Measurements from ENCODE around the gene RABGAP1L.

Gene RABGAP1L

DNA sequence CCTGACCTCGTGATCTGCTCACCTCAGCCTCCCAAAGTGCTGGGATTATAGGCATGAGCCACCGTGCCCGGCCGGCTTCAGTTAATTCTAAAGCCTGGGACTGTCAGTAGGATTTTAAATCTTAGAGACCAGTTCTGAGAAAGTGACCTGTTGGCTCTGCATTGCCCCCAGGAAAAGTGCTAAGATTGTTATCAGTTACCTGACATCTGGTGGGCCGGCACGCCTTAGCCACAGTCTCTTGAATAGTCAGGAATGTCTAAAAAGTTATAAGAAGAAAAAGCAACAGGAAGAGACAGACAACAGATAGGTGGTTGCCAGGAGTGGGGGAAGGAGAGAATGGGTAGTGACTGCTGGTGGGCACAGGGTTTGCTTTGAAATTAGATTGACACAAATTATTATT, 35.1 kb downstream of the RABGAP1L start:
- intact Hi-C loops (cut with DNase I): no loop called here
- peak in 2 of 10 donors; percentile 44 to 72 for DNase-seq

- no peak for DNase-seq
- intact Hi-C loops (cut with DNase I): no loop called here
These were observed 37.8 kb downstream of the RABGAP1L start for GRCh38 chr1:174197088-174197487.

GRCh38 chr1:174197547-174197946, 38.2 kb downstream of the RABGAP1L start:
- intact Hi-C loops (cut with DNase I): no loop called here
- no peak for DNase-seq

DNA sequence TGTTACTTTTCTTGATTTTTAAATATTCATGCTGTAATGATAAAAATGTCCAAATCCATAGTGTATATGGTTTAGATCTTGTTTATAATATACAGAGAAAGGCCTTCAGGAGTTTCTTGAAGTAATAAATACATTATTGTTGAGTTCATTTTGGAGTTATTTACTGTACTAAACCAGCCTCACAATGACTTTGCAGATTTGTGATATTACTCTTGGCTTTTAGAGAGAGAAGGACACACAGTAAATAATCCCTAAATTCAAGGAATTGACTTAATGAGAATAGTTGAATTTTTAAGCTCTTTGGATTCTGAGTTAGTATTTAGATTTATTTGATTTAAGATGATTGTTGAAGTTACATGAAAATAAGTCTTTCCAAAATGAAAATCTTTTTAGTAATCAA, 38.9 kb downstream of the RABGAP1L start:
- intact Hi-C loops (cut with DNase I): no loop called here
- no peak for DNase-seq

DNA sequence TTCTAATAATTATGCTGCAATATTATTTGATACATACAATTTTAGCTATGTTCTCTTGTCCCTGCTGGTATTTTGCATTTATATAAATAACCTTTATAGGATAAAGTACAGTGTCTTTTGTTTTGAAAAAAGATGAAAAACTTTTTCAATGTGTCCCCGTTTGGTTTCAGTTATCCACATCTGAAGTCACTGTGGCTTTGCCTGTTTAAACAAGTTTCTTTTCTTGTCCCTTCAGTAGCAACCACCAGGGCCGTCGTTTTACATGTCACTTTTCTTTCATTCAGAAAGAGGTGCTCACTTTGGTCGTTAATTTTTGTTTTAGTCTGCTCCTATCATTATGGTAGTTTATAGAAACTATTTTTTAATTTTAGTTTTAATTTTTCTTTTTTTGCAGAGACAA, 41.4 kb downstream of the RABGAP1L start:
- intact Hi-C loops (cut with DNase I): no loop called here
- DNase-seq: no peak

- intact Hi-C loops (cut with DNase I): no loop called here
- DNase-seq: no peak
These were observed 45.5 kb downstream of the RABGAP1L start for GRCh38 chr1:174204697-174205308.

- intact Hi-C loops (cut with DNase I): no loop called here
- no peak for DNase-seq
These were observed 47.0 kb downstream of the RABGAP1L start for GRCh38 chr1:174206148-174206836.

DNA sequence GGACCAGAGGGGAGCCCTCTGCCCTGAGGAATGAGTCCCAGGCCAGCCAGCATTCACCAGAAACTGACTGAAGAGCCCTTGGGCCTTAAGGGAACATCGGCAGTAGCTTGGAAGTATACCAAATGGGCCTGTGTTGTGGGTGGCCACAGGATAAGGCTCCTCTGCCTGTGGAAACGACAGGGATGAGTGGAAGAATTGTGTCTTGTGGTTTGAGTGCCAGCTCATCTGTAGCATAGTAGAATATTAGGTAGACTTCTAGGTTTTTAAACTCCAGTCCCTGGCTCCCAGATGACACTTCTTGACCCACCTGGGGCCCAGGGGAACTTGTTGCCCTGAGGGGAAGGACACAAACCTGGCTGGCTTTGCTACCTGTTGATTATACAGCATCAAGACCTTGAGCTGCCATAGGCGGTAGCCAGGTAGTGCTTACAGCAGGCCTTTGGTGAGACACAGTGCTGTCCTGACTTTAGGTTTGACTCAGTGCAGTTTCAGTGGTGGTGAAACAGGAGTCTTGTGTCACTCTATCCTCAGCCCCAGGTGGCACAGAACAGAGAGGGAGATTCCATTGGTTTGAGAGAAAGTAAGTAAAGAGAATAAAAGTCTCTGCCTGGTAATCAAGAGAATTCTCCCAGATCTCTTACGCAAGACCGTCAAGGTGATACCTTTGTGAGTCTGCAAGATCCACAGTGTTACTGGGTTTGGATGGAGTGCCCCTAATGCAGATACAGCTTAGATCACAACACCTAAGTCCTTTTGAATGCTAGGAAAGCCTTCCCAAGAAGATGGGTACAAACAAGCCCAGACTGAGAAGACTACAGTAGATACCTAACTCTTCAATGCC, 50.2 kb downstream of the RABGAP1L start:
- no peak for DNase-seq
- intact Hi-C loops (cut with DNase I): loop anchor here (10.0 kb wide), 1 partner anchor 785 kb away; no protein-coding TSS in a partner anchor

DNA sequence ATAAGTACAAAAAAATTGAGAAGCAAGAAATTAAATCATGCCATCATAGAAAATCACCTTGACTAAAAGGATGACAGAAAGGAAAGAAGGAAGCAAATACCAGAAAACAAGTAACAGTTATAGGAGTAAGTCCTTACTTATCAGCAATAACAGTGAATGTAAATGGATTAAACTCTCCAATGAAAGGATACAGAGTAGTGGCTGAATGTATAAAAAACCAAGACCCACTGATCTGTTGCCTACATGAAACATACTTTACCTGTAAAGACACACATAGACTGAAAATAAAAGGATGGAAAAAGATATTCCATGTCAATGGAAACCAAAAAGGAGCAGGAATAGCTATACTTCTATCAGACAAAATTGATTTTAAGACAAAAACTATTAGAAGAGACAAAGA, 52.2 kb downstream of the RABGAP1L start:
- intact Hi-C loops (cut with DNase I): loop anchor here (10.0 kb wide), 1 partner anchor 787 kb away; no protein-coding TSS in a partner anchor
- DNase-seq: no peak

- no peak for DNase-seq
- intact Hi-C loops (cut with DNase I): loop anchor here (10.0 kb wide), 1 partner anchor 791 kb away; no protein-coding TSS in a partner anchor
These were observed 56.4 kb downstream of the RABGAP1L start for GRCh38 chr1:174215766-174216165.

DNA sequence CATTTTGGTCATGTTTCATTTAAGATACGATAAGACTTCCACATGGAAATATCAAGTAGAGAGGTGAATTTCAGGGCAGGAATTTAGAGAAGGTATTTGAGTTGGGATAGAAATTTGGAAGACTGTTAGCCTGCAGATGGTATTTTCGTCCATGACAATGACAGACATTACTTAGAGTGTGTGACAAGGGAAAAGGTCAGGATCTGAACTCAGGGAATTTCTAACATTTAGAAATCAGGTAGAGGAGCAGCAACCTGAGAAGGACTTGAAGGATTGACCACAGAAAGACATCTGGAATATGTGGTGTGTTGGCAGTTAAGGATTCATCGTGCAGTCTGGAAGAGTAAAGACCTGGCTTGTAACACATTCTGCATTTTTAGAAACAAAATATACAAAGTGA, 57.9 kb downstream of the RABGAP1L start:
- intact Hi-C loops (cut with DNase I): loop anchor here (10.0 kb wide), 1 partner anchor 792 kb away; no protein-coding TSS in a partner anchor
- DNase-seq: no peak

- intact Hi-C loops (cut with DNase I): loop anchor here (10.0 kb wide), 1 partner anchor 793 kb away; no protein-coding TSS in a partner anchor
- DNase-seq: no peak
These were observed 58.7 kb downstream of the RABGAP1L start for GRCh38 chr1:174217787-174218574.

DNA sequence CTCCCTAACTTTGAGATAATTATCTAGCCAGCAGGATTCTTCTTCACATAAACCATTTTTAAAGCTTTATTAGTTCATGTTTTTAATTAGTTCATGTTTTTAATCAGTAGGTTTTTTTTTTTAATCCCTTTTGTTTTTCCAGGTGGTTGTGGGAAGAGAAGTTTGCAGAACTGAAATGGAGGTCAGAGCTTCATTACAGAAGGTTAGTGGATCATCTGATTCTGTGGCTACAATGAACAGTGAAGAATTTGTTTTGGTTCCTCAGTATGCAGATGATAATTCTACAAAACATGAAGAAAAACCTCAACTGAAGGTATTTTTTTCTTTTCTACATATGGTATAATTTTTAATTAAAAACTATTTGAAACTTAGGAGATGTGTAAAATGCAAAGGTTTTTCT, 59.7 kb downstream of the RABGAP1L start:
- intact Hi-C loops (cut with DNase I): loop anchor here (10.0 kb wide), 1 partner anchor 794 kb away; no protein-coding TSS in a partner anchor
- DNase-seq: no peak

DNA sequence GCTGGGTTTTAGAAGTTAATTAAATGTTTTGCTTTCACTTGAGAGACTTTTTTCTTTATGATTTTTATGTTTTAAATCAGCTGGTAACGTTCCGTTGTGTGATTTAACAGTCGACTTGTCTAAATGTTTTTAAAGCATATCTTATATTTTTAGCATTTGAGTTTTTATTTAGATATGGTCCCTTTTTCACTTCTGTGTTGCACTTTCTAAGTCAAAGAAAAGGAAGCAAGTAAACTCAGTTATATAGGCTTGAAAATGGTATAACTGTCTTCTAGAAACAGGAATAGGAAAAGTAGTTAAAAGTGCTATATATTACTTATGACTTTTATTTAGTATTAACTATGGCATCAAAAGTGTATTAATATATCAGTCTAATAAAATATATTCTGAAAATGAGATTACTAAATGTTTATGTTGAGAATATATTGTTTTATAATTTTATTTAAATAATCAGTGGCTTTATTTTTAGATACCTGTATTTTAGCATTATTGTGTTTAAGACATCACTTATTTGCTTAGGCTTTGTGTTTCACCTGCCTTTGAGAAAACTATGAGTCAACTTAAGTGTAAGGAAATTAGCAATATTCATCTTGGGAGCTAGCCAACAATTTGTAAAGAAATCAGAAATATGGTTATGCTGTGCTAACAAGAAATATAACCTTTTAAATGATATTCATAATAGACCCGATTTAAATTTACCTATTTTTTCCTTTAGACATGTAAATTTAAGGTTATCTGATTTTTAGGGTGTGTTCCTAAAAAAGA, 60.5 kb downstream of the RABGAP1L start:
- intact Hi-C loops (cut with DNase I): loop anchor here (10.0 kb wide), 1 partner anchor 795 kb away; no protein-coding TSS in a partner anchor
- no peak for DNase-seq

- intact Hi-C loops (cut with DNase I): no loop called here
- DNase-seq: no peak
These were observed 62.4 kb downstream of the RABGAP1L start for GRCh38 chr1:174221681-174222080.

DNA sequence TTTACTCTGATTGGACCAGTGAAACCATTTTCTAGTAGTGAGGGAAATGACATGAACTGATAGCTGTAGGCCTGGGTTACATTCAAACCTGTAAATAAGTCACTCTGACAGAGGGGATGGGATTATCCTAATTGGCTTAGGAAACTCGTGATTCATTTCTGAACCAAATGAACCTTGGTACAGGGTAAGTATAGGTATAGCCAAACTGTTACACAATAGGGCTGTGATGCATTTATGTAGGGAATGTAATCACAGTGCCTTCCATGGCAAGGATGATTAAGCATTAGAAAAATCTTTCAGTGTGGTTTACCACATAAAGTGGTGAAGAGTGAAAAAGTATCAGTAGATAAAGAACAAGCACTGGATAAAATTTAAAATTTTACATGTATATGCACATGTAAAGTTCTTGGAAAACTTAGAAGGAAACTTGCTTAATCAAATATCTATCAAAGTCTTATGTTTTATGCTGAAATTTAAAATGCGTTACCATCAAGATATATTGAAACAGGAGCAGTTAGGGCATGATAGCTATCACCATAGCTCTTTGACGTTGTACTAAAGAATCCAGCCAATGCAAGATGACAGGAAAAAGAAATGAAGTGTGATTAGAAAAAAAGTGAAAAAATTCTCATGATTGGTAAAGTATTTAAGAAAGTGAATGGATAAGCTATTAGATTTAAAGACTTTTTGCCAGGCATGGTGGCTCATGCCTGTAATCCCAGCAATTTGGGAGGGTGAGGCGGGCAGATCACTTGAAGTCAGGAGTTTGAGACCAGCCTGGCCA, 63.0 kb downstream of the RABGAP1L start:
- intact Hi-C loops (cut with DNase I): no loop called here
- no peak for DNase-seq

DNA sequence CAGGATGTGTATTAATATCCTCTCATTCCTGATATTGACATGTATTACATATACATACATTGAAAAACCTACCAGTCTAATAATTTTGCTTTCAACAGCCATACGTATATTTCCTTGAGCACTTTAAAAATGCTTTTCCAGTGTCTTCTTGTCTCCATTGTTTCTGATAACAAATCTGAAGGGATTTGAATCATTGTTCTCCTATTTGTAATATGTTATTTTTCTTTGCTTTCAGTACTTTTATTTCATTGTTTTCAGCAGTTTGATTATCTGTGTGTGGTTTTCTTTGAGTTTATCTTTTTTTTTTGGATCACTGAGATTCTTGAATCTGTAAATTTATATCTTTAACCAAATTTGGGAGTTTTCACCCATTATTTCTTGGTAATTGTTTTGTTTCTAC, 65.3 kb downstream of the RABGAP1L start:
- DNase-seq: no peak
- intact Hi-C loops (cut with DNase I): no loop called here

- intact Hi-C loops (cut with DNase I): no loop called here
- no peak for DNase-seq
These were observed 66.3 kb downstream of the RABGAP1L start for GRCh38 chr1:174225499-174226204.
